AG04450 (cell line): ENCODE data around the gene STAG2. TPM values are rescaled to one million over a fixed set of nuclear protein-coding genes. Genes with fewer than 3 reads are reported as not detected.

Experiments
- CTCF ChIA-PET: fragments of 300-600, 350-600 bp; formaldehyde crosslinking; extraction: SDS; loops from one replicate; lab custom pipeline; 2022; ENCODE audit warnings: antibody characterized with exemption, inconsistent platforms; lab: Charles Lee
- POLR2A ChIA-PET: fragments of 350-600 bp; formaldehyde crosslinking; extraction: SDS; loops from one replicate; lab custom pipeline; 2021; ENCODE audit warnings: antibody characterized with exemption, inconsistent platforms; lab: Yijun Ruan, JAX
- DNase-seq: peaks from one replicate; pipeline ENCODE4 v3.0.0-alpha.2; 2011; ENCODE audit warnings: low read depth, low spot score
- H3K27ac ChIP-seq: one replicate; pipeline ENCODE4 v1.5.1; 2012; ENCODE audit warnings: low read depth, low read length, control low read depth
- H3K27me3 ChIP-seq: one replicate; pipeline ENCODE4 v1.6.0; 2012; ENCODE audit warnings: low read length; ENCODE audit not compliant: control insufficient read depth, insufficient read depth
- H3K4me3 ChIP-seq: 2 replicates; pipeline ENCODE4 v1.5.1; 2011; ENCODE audit warnings: mild to moderate bottlenecking, low read depth, low read length, control low read depth
- H3K9me3 ChIP-seq: 2 replicates; pipeline ENCODE4 v1.5.1; 2012; ENCODE audit warnings: low read length; ENCODE audit not compliant: control insufficient read depth, insufficient read depth
- CTCF ChIP-seq: IDR thresholded peaks from 2 replicates; pipeline ENCODE4 v1.5.1; 2011; ENCODE audit warnings: low read depth, low read length, control low read depth, inconsistent platforms
- polyA plus RNA-seq: library from polyadenylated mRNA; depleted of rRNA; stranded (reverse); fragments of >200 nt; gene quantifications from 2 replicates; pipeline ENCODE4 v1.2.3, GENCODE V29; 2011

The STAG2 gene
- polyA plus RNA-seq, 1 experiment = 56.2 TPM

GRCh38 chrX:123962794-123963373 is 1.4 kb downstream of the STAG2 start:
- DNase-seq = peak; percentile 86
- TF ChIP-seq CTCF = no peak
- Histone ChIP-seq H3K4me3 (peak overlapping the region; percentile 75), H3K27ac (peak overlapping the region; percentile 68), H3K27me3 (no peaks in the 10 kb centered on the region), H3K9me3 (no peaks in the 10 kb centered on the region)
- CTCF ChIA-PET = interaction anchor here (0.7 to 1.6 kb wide), 2 partner anchors 14 to 20 kb away, joined by 3 to 8 read pairs; no protein-coding TSS in a partner anchor
- POLR2A ChIA-PET = interaction anchor here (0.6 kb wide), 1 partner anchor 159 kb away, joined by 3 read pairs; no protein-coding TSS in a partner anchor

- no peak for DNase-seq
- Histone ChIP-seq H3K9me3 (no peaks in the 10 kb centered on the region), H3K4me3 (peak overlapping the region; percentile 59), H3K27me3 (no peaks in the 10 kb centered on the region), H3K27ac (no peak overlapping the region)
- TF ChIP-seq CTCF = no peak
- CTCF ChIA-PET = interaction anchor here (1.9 kb wide), 1 partner anchor 12 kb away, joined by 4 read pairs; no protein-coding TSS in a partner anchor
- POLR2A ChIA-PET = no interaction called here
Measured at GRCh38 chrX:123964156-123964834, 2.8 kb downstream of the STAG2 start.

- DNase-seq = no peak
- H3K9me3 ChIP-seq = no peaks in the 10 kb centered on the region
- CTCF ChIA-PET = interaction anchor here (0.7 to 1.9 kb wide), 2 partner anchors 11 to 133 kb away, joined by 3 to 4 read pairs; no protein-coding TSS in a partner anchor
Measured at GRCh38 chrX:123965712-123966111, 4.2 kb downstream of the STAG2 start.

GRCh38 chrX:123967497-123967896 is 6.0 kb downstream of the STAG2 start:
- no peak for TF ChIP-seq CTCF
- Histone ChIP-seq H3K27me3 (no peaks in the 10 kb centered on the region), H3K4me3 (no peak overlapping the region), H3K9me3 (no peaks in the 10 kb centered on the region), H3K27ac (no peak overlapping the region)
- no peak for DNase-seq
- ChIA-PET POLR2A (no interaction called here), CTCF (no interaction called here)

More at GRCh38 chrX:123965712-123966111, 4.2 kb downstream of the STAG2 start:
- H3K27me3 ChIP-seq = no peaks in the 10 kb centered on the region
- TF ChIP-seq CTCF = no peak
- POLR2A ChIA-PET = no interaction called here
- H3K4me3 ChIP-seq = no peak overlapping the region
- no peak overlapping the region for H3K27ac ChIP-seq

GRCh38 chrX:123968383-123969050 is 7.0 kb downstream of the STAG2 start:
- POLR2A ChIA-PET = no interaction called here
- no peak overlapping the region for H3K4me3 ChIP-seq
- H3K9me3 ChIP-seq = no peaks in the 10 kb centered on the region
- H3K27me3 ChIP-seq = no peaks in the 10 kb centered on the region
- DNase-seq = no peak
- H3K27ac ChIP-seq = no peak overlapping the region
- TF ChIP-seq CTCF = no peak
- CTCF ChIA-PET = interaction anchor here (0.5 to 0.9 kb wide), 2 partner anchors 8 to 9 kb away, joined by 3 read pairs; no protein-coding TSS in a partner anchor
